Left lung (tissue), 10 donors: ENCODE measurements around the gene BRI3. TPM values are rescaled to one million over a fixed set of nuclear protein-coding genes. Genes with fewer than 3 reads are reported as not detected.

Experiments used
- ATAC-seq: fragments of 200-7000 bp; cut with Tn5 transposase; one replicate; pipeline ENCODE4 v1.9.1; 2020; ENCODE audit warnings: moderate library complexity
- DNase-seq, 4 donors: peaks; one replicate each; pipeline ENCODE4 v3.0.0-alpha.2; 2013 to 2020
- H3K27ac ChIP-seq, 2 donors: fragments of 200-600 bp; sonication (generic) in 1 of 2; one replicate each; pipeline versions ENCODE4 v1.5.0 to v1.8.0; 2020 to 2021
- H3K27me3 ChIP-seq, 2 donors: fragments of 200-600 bp; sonication (generic) in 1 of 2; one replicate each; pipeline versions ENCODE4 v1.5.0 to v1.8.0; 2020 to 2021
- H3K36me3 ChIP-seq, 2 donors: fragments of 200-600 bp; sonication (generic) in 1 of 2; one replicate each; pipeline versions ENCODE4 v1.5.0 to v1.8.0; 2020 to 2021
- H3K4me1 ChIP-seq, 2 donors: fragments of 200-600 bp; one replicate each; pipeline ENCODE4 v1.8.0; 2021
- H3K4me3 ChIP-seq, 2 donors: fragments of 200-600 bp; sonication (generic) in 1 of 2; one replicate each; pipeline versions ENCODE4 v1.5.0 to v1.8.0; 2020 to 2021; ENCODE audit warnings: mild to moderate bottlenecking in 1 of 2
- H3K9me3 ChIP-seq, 2 donors: fragments of 200-600 bp; sonication (generic) in 1 of 2; one replicate each; pipeline versions ENCODE4 v1.5.0 to v1.8.0; 2020 to 2021
- intact Hi-C, 2 donors: fragments of 100-400 bp; cut with DNase I; formaldehyde crosslinking; loops; one replicate each; pipeline versions ENCODE4 v1.11.2 to v1.14.2; 2022
- polyA plus RNA-seq, 6 donors: library from polyadenylated mRNA; unstranded; fragments of 120-200 nt; gene quantifications; one replicate each; pipeline ENCODE4 v1.2.1, GENCODE V29; 2013; ENCODE audit not compliant: insufficient read length in 6 of 6
- total RNA-seq, 2 donors: library from RNA; stranded (reverse); fragmentation: NEBNext Ultra II Directional; extraction: Animal tissue kit (Norgen Biotek cat#: 25700); gene quantifications; one replicate each; pipeline ENCODE4 v1.2.1, GENCODE V29; 2021
- TF ChIP-seq, protein P1 (sequence below), 2 donors: fragments of 200-600 bp; sonication (generic) in 1 of 2; IDR thresholded peaks; one replicate each; pipeline versions ENCODE4 v1.5.0 to v1.8.0; 2021; ENCODE audit warnings: antibody characterized with exemption in 2 of 2
- donor health status: DM: no; HTN: yes; CAD: no.
- donor health status: DM: no; HTN: no; CAD: no.

The BRI3 gene
- total and polyA plus RNA-seq, 8 donors = 86.1 to 505 (median 106) TPM

- ATAC-seq (no peak), DNase-seq (no peak)
- no peak overlapping the region for H3K4me3 ChIP-seq
- no peaks in the 10 kb centered on the region for H3K4me1 ChIP-seq
- no peak overlapping the region for H3K27ac ChIP-seq
- intact Hi-C loops = loop anchor here in 1 of 2 donors (1.0 kb wide), 1 partner anchor 22 kb away; no protein-coding TSS in a partner anchor
- no peaks in the 10 kb centered on the region for H3K36me3 ChIP-seq
- H3K27me3 ChIP-seq = peaks cover 0 to under 1% of the 10 kb centered on the region in 2 donors
- H3K9me3 ChIP-seq = no peaks in the 10 kb centered on the region
- TF ChIP-seq, protein P1, sequence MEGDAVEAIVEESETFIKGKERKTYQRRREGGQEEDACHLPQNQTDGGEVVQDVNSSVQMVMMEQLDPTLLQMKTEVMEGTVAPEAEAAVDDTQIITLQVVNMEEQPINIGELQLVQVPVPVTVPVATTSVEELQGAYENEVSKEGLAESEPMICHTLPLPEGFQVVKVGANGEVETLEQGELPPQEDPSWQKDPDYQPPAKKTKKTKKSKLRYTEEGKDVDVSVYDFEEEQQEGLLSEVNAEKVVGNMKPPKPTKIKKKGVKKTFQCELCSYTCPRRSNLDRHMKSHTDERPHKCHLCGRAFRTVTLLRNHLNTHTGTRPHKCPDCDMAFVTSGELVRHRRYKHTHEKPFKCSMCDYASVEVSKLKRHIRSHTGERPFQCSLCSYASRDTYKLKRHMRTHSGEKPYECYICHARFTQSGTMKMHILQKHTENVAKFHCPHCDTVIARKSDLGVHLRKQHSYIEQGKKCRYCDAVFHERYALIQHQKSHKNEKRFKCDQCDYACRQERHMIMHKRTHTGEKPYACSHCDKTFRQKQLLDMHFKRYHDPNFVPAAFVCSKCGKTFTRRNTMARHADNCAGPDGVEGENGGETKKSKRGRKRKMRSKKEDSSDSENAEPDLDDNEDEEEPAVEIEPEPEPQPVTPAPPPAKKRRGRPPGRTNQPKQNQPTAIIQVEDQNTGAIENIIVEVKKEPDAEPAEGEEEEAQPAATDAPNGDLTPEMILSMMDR (IDR thresholded peaks at IDR 0.05) = no peak
These were observed 47.8 kb downstream of the BRI3 start for GRCh38 chr7:98329100-98329790.

GRCh38 chr7:98329791-98330373 is 48.4 kb downstream of the BRI3 start:
- H3K4me3 ChIP-seq = no peak overlapping the region

DNA sequence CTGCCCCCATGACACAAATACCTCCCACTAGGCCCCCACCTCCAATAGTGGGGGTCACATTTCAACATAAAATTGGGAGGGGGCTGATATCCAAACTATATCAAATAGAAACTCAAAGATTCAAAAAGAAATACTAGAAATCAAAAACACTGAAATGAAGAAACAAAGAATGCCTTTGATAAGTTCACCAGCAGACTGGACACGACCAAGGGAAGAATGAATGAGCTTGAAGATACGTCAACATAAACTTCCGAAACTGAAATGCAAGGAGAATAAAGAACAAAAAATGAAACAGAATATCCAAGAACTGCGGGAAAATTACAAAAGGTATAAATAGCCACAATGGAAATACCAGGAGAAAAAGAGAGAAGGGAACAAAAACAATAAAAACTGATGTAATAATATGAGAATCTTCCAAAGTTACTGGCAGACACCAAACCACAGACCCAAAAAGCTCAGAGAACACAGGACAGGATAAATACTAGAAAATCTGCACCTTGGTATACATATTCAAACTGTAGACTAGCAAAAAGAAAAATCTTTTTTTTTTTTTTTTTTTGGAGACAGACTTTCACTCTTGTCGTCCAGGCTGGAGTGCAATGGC is 49.5 kb downstream of the BRI3 start:
- Histone ChIP-seq H3K36me3 (no peaks in the 10 kb centered on the region), H3K9me3 (no peaks in the 10 kb centered on the region), H3K4me3 (no peak overlapping the region), H3K4me1 (no peaks in the 10 kb centered on the region), H3K27me3 (no peaks in the 10 kb centered on the region), H3K27ac (no peak overlapping the region)
- ATAC-seq (no peak), DNase-seq (no peak)
- intact Hi-C loops = no loop called here
- TF ChIP-seq, protein P1 (IDR thresholded peaks at IDR 0.05) = no peak

More at GRCh38 chr7:98329791-98330373, 48.4 kb downstream of the BRI3 start:
- TF ChIP-seq, protein P1 (IDR thresholded peaks at IDR 0.05) = no peak
- H3K27me3 ChIP-seq = no peaks in the 10 kb centered on the region
- no peaks in the 10 kb centered on the region for H3K9me3 ChIP-seq
- ATAC-seq (no peak), DNase-seq (no peak)
- H3K36me3 ChIP-seq = no peaks in the 10 kb centered on the region
- H3K4me1 ChIP-seq = no peaks in the 10 kb centered on the region
- intact Hi-C loops = loop anchor here in 1 of 2 donors (1.0 kb wide), 1 partner anchor 23 kb away; no protein-coding TSS in a partner anchor
- H3K27ac ChIP-seq = no peak overlapping the region

- Histone ChIP-seq H3K4me1 (no peaks in the 10 kb centered on the region), H3K9me3 (no peaks in the 10 kb centered on the region), H3K27me3 (no peaks in the 10 kb centered on the region), H3K27ac (no peak overlapping the region), H3K4me3 (no peak overlapping the region), H3K36me3 (no peaks in the 10 kb centered on the region)
- TF ChIP-seq, protein P1 (IDR thresholded peaks at IDR 0.05) = no peak
- ATAC-seq = no peak
- DNase-seq = no peak
- intact Hi-C loops = no loop called here
These were observed 52.6 kb downstream of the BRI3 start for GRCh38 chr7:98334081-98334480.

DNA sequence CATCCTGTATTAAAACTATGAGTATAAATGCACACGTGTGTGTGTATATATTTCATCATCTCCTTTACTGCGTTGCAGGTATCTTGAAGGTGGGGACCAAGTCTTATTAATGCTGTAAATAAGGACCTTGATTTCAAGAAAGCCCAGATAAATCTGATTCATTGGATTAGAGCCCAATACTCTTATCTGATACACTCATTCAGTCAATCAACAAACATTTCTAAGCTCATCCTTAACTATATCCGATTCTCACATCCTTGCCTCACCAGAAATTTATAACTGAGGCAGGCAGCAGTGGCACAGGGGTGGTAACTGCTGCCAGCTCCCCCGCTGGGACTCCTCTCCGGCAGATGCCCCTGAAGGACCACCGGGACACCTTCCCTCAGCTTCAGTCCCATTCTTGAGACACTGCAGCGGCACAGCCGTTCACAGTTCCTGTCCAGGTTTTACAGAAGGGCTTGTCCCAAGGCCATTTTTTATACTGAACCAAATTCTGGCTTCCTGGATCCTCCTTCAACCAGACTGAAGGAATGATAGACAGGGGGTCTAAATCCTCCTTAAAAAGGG is 54.0 kb downstream of the BRI3 start:
- TF ChIP-seq, protein P1 (IDR thresholded peaks at IDR 0.05) = no peak
- Histone ChIP-seq H3K4me1 (no peaks in the 10 kb centered on the region), H3K4me3 (no peak overlapping the region), H3K9me3 (no peaks in the 10 kb centered on the region), H3K27ac (no peak overlapping the region), H3K36me3 (no peaks in the 10 kb centered on the region), H3K27me3 (no peaks in the 10 kb centered on the region)
- intact Hi-C loops = no loop called here
- ATAC-seq (no peak), DNase-seq (no peak)
